Right lobe of liver (tissue), 6 donors: ENCODE measurements around the gene MYMK. TPM values are rescaled to one million over a fixed set of nuclear protein-coding genes. Genes with fewer than 3 reads are reported as not detected.
A peak's percentile ranks its signal among the peaks of the same experiment; 100 is the strongest.

ENCODE experiments used
- ATAC-seq, 4 donors: fragments of 200-7000 bp; cut with Tn5 transposase; one replicate each; pipeline ENCODE4 v1.9.1; 2020; ENCODE audit warnings: mild to moderate bottlenecking in 4 of 4, moderate library complexity in 4 of 4
- DNase-seq, 3 donors: peaks; one replicate each; pipeline ENCODE4 v3.0.0-alpha.2; 2020
- H3K27ac ChIP-seq, 3 donors: fragments of 200-600 bp; one replicate each; pipeline ENCODE4 v1.8.0; 2022
- H3K27me3 ChIP-seq, 2 donors: fragments of 200-600 bp; one replicate each; pipeline ENCODE4 v1.8.0; 2022
- H3K36me3 ChIP-seq, 4 donors: fragments of 200-600 bp; sonication (generic) in 1 of 4; one replicate each; pipeline versions ENCODE4 v1.5.1 to v1.8.0; 2017 to 2022; ENCODE audit warnings: control low read depth in 1 of 4
- H3K4me1 ChIP-seq, 4 donors: fragments of 200-600 bp; sonication (generic) in 1 of 4; one replicate each; pipeline versions ENCODE4 v1.5.1 to v1.8.0; 2017 to 2022; ENCODE audit warnings: control low read depth in 1 of 4
- H3K4me3 ChIP-seq, 3 donors: fragments of 200-600 bp; one replicate each; pipeline ENCODE4 v1.8.0; 2022
- H3K9me3 ChIP-seq, 4 donors: fragments of 200-600 bp; sonication (generic) in 1 of 4; one replicate each; pipeline versions ENCODE4 v1.5.1 to v1.8.0; 2017 to 2022; ENCODE audit warnings: control low read depth in 1 of 4
- POLR2A ChIP-seq: fragments of 450-650 bp; IDR thresholded peaks from one replicate; pipeline ENCODE4 v1.6.1; 2017; ENCODE audit warnings: antibody characterized with exemption, mild to moderate bottlenecking
- WGBS: methylation state at CpG from one replicate; pipeline ENCODE4 v1.1.6; 2018; ENCODE audit warnings: low coverage, low lambda C conversion rate; ENCODE audit not compliant: insufficient coverage; ENCODE audit errors: missing lambda C conversion rate; 5-methylcytosine and 5-hydroxymethylcytosine counted together
- intact Hi-C, 2 donors: fragments of 100-400 bp; cut with DNase I; formaldehyde crosslinking; loops; one replicate each; pipeline versions ENCODE4 v1.11.2 to v1.14.1; 2022
- total RNA-seq, 6 experiments: library from RNA; depleted of rRNA in 2 of 6; stranded (reverse); fragments of >200 nt in 2 of 6; fragmentation: NEBNext Ultra II Directional in 3 of 6; extraction: Animal tissue kit (Norgen Biotek cat#: 25700) in 3 of 6; gene quantifications; one replicate each; pipeline versions ENCODE4 v1.1.0 to v1.2.4, GENCODE V29; 2016 to 2023
- TF ChIP-seq, protein P1 (sequence below), 4 donors: fragments of 200-600 bp in 3 of 4; fragments of 450-650 bp in 1 of 4; IDR thresholded peaks; one replicate each; pipeline versions ENCODE4 v1.5.1 to v1.8.0; 2016 to 2022; ENCODE audit warnings: antibody characterized with exemption in 4 of 4, mild to moderate bottlenecking in 2 of 4
- donor health status: DM: no; HTN: yes; CAD: no.
- donor health status: DM: no; HTN: no; CAD: no.
- donor health status: DM: no; HTN: no; CAD: no.
- donor health status: DM: no; HTN: yes; CAD: no.
- donor health status: DM: no; HTN: yes; CAD: no.

MYMK gene
- total RNA-seq, 6 experiments from 2014 or later: not detected

DNA sequence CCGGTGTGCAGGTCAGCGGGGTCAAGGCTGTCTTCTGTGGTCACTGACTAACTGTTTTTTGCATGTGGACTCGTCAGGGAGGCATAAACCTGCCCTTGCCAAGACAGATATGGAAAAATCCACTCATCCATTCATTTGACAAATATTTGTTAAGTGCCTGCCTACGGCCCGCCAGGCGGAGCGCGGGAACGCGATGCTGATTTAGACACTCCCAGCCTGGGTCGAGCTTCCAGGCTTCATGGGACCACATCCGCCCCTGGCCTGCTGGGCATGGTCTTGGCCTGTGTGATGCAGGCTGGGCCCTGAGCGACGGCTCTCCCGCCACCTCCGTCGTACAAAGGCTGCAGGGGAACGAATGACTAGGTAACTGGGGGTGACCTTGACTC lies 18.1 kb downstream of the MYMK start:
- intact Hi-C loops: loop anchor here in 1 of 2 donors (10.0 kb wide), 1 partner anchor 208 kb away; no protein-coding TSS in a partner anchor
- DNase-seq (peak; percentile 78 to 85 (median 85)), ATAC-seq (peak; percentile 63 to 73 (median 72))
- TF ChIP-seq, protein P1, sequence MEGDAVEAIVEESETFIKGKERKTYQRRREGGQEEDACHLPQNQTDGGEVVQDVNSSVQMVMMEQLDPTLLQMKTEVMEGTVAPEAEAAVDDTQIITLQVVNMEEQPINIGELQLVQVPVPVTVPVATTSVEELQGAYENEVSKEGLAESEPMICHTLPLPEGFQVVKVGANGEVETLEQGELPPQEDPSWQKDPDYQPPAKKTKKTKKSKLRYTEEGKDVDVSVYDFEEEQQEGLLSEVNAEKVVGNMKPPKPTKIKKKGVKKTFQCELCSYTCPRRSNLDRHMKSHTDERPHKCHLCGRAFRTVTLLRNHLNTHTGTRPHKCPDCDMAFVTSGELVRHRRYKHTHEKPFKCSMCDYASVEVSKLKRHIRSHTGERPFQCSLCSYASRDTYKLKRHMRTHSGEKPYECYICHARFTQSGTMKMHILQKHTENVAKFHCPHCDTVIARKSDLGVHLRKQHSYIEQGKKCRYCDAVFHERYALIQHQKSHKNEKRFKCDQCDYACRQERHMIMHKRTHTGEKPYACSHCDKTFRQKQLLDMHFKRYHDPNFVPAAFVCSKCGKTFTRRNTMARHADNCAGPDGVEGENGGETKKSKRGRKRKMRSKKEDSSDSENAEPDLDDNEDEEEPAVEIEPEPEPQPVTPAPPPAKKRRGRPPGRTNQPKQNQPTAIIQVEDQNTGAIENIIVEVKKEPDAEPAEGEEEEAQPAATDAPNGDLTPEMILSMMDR (IDR thresholded peaks at IDR 0.05): peak; percentile 10 to 23 (median 16)
- TF ChIP-seq POLR2A: peak; percentile 74
- Histone ChIP-seq H3K4me1 (peaks cover 0 to 35% (median 14%) of the 10 kb centered on the region in 4 donors), H3K27me3 (no peaks in the 10 kb centered on the region), H3K27ac (peak overlapping the region in 1 of 3 donors; percentile 59), H3K4me3 (no peak overlapping the region), H3K36me3 (no peaks in the 10 kb centered on the region), H3K9me3 (peaks cover 0 to 8% (median 0%) of the 10 kb centered on the region in 4 donors)
- 24% methylated on average over 5 of the region's 18 CpGs for WGBS

DNA sequence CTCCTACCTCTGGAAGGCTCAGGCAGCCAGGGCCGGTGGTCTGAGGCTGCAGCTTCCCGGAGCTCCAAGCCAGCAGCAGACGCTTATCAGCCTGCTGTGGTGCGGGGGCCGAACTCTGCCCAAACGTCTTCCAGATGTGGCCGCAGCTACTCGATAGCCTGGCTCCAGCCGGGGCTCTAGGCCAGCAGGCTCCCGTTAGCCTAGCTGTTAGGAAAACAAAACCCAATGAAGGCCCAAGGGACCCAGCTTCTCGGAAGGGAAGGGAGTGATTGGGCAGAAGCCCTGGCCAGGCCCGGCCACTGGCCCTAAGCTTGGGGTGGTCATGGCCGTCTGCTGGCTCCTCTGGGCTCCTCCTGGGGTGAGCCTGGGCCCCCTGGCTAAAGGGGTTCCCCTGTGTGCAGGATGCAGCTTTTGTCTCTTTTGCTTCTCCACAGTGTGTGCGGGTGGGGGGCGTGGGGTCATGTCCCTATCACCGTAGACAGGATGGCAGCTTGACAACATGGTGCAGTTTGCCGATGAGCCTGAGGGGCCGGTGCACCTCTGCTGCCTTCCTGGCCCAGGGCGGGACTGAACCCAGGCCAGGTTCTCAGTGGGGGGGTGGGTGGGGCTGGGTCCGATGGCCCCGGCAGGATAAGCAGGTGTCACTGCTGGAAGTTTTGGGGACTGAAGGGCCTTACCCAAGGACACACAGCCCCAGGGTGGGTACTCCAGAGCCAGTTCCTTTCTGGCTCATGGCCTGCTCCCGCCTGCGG lies 18.7 kb downstream of the MYMK start:
- WGBS: 8% methylated on average over 5 of the region's 23 CpGs
- no peak overlapping the region for H3K4me3 ChIP-seq
- H3K9me3 ChIP-seq: peaks cover 0 to 8% (median 0%) of the 10 kb centered on the region in 4 donors
- intact Hi-C loops: loop anchor here in 1 of 2 donors (10.0 kb wide), 1 partner anchor 209 kb away; no protein-coding TSS in a partner anchor
- H3K36me3 ChIP-seq: no peaks in the 10 kb centered on the region
- peaks cover 0 to 35% (median 14%) of the 10 kb centered on the region in 4 donors for H3K4me1 ChIP-seq
- H3K27me3 ChIP-seq: no peaks in the 10 kb centered on the region
- TF ChIP-seq, protein P1 (IDR thresholded peaks at IDR 0.05): no peak
- TF ChIP-seq POLR2A: no peak
- peak overlapping the region in 1 of 3 donors; percentile 42 for H3K27ac ChIP-seq
- peak in 1 of 3 donors; percentile 21 for DNase-seq
- no peak for ATAC-seq

DNA sequence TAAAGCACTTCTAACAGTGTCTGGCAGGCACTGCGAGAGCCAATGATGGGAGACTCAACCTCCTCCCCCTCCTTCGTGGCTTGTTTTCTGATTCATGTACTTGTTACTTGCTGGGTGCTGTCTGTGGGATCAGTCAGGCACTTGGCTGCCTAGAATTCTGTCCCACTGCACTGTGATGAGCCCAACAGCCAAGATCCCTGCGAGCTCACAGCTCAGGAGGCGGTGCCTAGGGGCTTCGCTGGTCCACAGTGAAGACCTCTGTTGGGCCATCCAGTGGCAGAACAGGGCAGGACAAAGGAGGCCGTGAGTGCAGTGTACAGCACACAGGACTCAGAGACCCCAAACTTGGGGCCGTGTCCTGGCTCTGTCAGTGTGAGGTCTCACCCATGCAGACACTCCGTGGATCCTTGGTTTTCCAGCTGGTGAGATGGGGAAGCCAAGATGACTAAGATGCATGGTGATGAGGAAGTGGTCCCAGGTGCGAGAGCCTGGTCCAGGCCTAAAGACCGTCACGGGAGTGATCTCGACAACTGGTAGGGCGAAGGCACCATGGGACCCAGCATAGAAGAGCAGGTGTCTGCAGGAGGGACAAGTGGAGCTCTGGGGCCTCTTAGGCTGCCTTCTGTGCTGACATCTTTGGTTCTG lies 19.5 kb downstream of the MYMK start:
- intact Hi-C loops: loop anchor here in 1 of 2 donors (10.0 kb wide), 1 partner anchor 209 kb away; no protein-coding TSS in a partner anchor
- no peak for ATAC-seq
- H3K9me3 ChIP-seq: peaks cover 0 to 8% (median 0%) of the 10 kb centered on the region in 4 donors
- H3K36me3 ChIP-seq: no peaks in the 10 kb centered on the region
- WGBS: 69% methylated on average over 2 of the region's 13 CpGs
- no peak overlapping the region for H3K4me3 ChIP-seq
- DNase-seq: peak in 1 of 3 donors; percentile 8
- H3K27me3 ChIP-seq: no peaks in the 10 kb centered on the region
- peaks cover 0 to 35% (median 14%) of the 10 kb centered on the region in 4 donors for H3K4me1 ChIP-seq
- TF ChIP-seq, protein P1 (IDR thresholded peaks at IDR 0.05): no peak
- TF ChIP-seq POLR2A: no peak
- no peak overlapping the region for H3K27ac ChIP-seq

DNA sequence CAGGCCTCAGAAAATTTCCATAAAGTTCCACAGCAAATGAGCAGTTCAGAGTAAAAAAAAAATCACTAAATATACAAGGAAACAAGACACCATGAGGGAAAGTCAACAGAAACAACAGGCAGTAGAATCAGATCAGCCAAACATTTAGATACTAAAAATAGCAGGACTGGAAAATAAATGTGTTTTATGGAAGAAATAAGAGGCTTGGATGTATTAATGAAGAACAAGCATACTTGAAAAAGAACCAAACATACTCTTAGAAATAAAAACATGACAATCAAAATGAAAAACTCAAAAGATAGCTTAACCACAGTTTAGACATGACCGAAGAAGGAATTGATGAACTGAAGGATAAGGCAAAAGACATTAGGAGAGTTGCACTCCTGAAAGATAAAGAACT lies 22.6 kb downstream of the MYMK start:
- Histone ChIP-seq H3K9me3 (peaks cover 0 to 8% (median 0%) of the 10 kb centered on the region in 4 donors), H3K27me3 (no peaks in the 10 kb centered on the region), H3K4me1 (peaks cover 0 to 22% (median 6%) of the 10 kb centered on the region in 4 donors), H3K4me3 (no peak overlapping the region), H3K27ac (no peak overlapping the region), H3K36me3 (no peaks in the 10 kb centered on the region)
- DNase-seq (no peak), ATAC-seq (no peak)
- intact Hi-C loops: loop anchor here in 1 of 2 donors (10.0 kb wide), 1 partner anchor 213 kb away; no protein-coding TSS in a partner anchor
- 75% methylated on average over 1 of the region's 1 CpG for WGBS
- no peak for TF ChIP-seq POLR2A
- TF ChIP-seq, protein P1 (IDR thresholded peaks at IDR 0.05): no peak
